Peyer's patch (tissue), 4 donors: ENCODE measurements around the gene SMLR1.

Source experiments
- POLR2A ChIP-seq, 2 donors: fragments of 450-650 bp; IDR thresholded peaks; one replicate each; pipeline ENCODE4 v1.5.1; 2017; ENCODE audit warnings: antibody characterized with exemption in 2 of 2, mild to moderate bottlenecking in 2 of 2, moderate library complexity in 2 of 2
- TF ChIP-seq, protein P1 (sequence below), 6 experiments: fragments of 450-650 bp in 4 of 6; fragments of 200-600 bp in 2 of 6; sonication (generic) in 1 of 6; IDR thresholded peaks; one replicate each; pipeline ENCODE4 v1.5.1; 2017 to 2019; ENCODE audit warnings: antibody characterized with exemption in 6 of 6, mild to moderate bottlenecking in 3 of 6, moderate library complexity in 1 of 6

DNA sequence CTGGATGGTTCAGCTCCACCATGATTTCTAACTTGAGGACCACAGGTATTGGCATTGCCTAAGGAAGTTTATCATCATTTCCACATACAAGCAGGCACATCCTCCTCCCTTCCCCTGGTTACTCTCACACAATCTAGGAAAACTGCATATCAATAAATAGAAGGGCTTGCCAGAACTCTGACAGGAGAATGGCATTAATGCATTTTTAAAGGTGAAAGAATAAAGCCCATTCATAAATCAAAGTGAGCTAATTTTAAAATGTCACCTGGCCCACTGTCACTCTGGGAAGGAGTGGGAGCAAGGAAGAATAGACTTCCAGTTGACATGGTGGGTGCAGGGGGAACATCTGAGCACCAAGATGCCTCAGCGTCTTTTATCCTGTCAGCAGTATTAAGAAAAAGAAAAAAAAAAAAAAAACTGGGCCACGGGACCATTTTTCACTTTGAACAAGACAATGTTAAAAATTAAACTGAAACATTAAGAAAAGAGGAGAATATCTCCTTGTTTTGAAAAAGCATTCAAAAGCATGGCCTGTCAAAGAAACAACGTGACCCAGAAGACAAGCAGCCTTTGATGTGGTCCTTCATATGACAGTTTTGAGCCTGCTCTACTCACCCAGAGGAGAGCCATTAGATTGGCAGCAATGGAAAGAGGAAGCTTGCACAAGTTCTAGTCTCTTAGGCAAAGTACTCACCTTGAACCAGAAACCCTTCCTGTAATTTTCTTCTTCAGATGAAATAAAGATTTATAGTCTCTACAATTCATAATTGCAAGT is 39.3 kb upstream of the SMLR1 start:
- TF ChIP-seq, protein P1, sequence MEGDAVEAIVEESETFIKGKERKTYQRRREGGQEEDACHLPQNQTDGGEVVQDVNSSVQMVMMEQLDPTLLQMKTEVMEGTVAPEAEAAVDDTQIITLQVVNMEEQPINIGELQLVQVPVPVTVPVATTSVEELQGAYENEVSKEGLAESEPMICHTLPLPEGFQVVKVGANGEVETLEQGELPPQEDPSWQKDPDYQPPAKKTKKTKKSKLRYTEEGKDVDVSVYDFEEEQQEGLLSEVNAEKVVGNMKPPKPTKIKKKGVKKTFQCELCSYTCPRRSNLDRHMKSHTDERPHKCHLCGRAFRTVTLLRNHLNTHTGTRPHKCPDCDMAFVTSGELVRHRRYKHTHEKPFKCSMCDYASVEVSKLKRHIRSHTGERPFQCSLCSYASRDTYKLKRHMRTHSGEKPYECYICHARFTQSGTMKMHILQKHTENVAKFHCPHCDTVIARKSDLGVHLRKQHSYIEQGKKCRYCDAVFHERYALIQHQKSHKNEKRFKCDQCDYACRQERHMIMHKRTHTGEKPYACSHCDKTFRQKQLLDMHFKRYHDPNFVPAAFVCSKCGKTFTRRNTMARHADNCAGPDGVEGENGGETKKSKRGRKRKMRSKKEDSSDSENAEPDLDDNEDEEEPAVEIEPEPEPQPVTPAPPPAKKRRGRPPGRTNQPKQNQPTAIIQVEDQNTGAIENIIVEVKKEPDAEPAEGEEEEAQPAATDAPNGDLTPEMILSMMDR (IDR thresholded peaks at IDR 0.05) = no peak
- no peak for TF ChIP-seq POLR2A (IDR thresholded peaks at IDR 0.05)
